SK-N-DZ (cell line): ENCODE data around the gene TBX6.

ENCODE experiments used
- DNase-seq: peaks from one replicate; pipeline ENCODE4 v3.0.0-alpha.2; 2015; ENCODE audit warnings: low spot score

TBX6 gene

DNA sequence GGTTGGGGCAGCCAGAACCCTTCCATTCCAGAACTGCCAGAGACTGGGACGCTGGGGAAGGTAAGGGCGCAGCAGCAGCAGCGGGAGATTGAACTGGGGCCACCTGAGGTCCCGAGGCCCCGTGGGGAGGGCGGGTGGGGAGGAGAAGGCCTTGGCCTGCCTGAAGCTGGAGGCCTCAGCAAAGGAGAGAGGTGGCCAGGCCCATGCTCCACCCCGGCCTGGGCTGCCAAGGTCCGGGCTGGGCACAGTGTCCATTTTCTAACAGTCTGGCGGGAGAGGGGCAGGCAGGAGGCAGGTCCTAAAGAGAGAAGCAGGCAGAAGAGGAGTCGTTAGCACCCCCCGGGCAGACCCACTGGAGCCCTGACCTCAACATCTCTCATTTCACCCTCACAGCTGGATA is 22.7 kb upstream of the TBX6 start:
- no peak for DNase-seq

DNA sequence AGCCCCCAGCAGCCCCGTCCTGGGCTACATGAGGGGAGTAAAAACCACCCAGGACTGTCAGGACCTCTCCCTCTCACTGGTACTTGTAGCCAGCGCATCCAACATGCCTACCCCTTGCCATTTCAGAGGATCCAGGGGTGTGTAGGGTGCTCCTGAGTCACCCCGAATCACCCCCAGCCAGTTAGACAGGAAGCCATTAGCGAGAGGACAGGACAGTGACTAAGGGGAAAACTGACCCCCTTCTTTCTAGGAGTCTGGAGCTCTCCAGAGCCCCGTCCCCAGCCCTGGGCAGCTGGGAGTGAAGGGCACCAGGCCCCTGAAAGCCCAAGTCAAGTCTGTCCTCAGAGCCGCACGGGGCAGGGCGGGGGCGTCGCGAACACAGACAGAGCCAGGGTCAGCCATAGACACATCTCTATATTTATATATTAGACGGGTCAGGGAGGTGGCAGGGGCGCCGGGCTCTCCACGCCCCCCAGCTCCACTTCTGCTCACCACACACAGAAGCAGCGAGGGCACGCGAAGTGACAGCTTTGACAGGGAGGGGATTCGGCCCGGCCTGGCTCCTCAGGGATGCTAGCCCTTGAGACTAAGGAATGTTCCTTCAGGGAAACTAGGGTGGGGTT is 22.1 kb upstream of the TBX6 start:
- no peak for DNase-seq

DNA sequence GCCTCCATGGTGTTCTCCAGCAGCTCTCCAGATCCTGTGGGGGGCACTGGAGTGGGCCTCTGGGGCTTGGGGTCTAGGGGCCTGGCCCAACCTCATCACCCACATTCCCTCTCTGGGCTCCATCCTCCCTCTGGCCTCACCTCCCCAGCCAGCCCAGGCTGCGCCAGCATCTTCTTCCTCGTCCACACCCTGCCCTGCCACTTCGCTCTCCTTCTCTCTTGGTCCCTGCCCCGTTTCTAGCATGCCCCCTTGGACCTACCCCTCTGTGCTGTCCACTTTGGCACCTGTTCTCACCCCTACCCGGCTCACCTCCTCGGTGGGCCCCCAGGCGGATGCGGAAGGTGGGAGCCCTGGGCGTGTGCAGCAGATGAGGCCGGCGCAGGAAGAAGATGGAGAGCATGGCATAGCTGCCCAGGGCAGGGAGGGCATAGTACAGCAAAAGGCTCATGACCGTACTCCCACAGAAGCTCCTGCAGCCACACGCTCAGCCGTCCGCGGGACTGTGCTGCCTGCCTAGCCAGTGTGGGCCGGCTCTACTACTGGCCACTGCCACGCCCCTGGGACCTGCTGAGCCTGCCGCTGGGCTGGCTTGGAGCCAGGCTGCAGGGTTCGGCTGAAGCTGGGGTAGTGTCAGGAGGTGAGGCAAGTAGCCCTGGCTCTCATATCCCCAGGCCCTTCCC is 21.4 kb upstream of the TBX6 start, which contains the start of gene GDPD3:
TSS of gene GDPD3 (minus strand) at position 507 of the 680 bp plus-strand sequence. CDS start at position 448, 59 bp downstream.
- DNase-seq, result no peak

DNA sequence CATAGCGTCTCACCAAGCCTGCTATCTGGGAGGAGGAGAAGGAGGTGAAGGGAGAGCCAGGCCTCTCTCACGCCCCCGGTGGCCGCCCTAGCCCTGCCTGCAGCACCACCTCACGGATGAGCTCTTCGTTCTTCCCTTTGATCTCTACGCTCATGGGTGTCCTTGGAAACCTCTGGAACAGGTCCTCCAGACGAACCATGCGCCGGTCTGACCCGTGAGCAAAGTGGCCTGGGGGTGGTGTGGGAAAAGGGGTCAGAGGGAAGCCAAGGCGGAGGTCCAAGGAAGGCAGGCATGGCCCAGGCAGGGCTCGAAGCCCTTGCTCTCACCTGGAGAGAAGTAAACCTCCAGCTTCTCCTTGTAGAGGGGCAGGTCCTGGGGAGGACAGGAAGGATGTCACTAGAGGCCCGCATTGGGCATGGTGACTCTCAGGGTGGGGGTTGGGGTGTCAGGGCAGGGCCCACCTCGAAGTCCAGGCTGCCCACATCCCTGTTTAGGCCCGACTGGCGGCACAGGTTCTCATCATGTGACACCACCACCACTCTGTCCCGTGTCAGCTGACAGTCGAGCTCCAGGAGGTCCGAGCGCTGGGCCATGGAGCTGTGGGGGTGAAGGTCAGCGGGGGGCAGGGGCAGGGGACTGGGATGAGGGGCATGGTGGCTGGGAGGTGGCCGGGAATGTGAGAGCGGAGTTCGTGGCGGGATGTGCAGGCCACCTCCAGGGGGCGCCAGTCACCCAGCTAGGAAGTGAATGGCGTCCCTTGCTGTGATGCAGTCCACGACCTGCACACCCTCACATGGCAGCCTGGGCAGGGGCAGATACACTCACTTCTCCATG is 20.7 kb upstream of the TBX6 start:
- DNase-seq, result no peak

DNA sequence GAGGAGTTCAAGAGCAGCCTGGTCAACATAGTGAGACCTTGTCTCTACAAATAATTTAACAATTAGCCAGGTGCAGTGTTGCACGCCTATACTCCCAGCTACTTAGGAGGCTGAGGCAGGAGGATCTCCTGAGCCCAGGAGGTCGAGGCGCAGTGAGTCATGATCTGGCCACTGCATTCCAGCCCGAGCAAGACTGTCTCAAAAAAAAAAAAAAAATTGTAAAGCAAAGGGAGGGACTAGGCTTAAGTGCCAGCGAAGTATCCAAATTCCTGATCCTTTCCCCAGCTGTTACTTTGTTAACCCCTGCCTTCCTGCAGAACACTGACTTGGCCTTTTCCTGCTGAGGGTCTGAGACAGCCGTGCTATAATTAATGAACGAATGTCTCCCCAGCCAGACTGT is 18.9 kb upstream of the TBX6 start:
- no peak for DNase-seq

DNA sequence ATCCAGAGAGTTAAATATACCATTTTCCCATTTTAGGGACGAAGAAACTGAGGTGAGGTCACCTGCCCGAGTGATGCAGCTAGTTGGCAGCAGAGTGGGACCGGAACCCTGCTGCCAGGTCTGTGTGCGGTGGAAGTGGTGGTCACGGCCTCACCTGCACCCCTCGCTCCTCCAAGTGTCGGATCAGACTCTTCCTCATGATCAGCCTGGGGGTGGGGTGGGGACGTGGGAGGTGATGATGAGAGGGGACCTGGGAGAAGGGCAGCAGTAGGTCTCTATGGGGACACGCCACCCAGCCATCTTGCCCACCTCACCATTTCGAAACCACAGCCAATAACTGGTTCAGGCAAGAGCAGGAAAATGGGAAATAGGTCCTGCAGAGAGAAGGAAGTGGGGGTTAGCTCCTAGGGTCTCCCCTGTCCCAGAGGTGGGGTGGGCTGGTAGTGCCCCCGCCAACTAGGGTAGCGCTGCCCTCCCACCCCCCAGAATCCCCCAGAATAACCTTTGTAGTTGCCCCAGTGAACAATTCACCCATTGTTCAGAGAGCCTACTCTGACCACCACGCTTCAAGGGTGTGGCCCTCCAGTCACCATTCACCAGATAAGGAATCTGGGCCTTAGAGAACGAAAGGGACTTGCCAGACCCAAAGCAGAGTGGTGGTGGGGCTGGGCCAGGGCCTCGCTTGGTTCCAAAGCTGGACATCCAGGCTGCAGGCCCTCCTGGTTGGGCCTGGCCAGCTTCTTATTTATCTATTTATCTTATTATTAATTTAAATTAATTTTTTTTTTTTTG is 16.5 kb upstream of the TBX6 start:
- no peak for DNase-seq

DNA sequence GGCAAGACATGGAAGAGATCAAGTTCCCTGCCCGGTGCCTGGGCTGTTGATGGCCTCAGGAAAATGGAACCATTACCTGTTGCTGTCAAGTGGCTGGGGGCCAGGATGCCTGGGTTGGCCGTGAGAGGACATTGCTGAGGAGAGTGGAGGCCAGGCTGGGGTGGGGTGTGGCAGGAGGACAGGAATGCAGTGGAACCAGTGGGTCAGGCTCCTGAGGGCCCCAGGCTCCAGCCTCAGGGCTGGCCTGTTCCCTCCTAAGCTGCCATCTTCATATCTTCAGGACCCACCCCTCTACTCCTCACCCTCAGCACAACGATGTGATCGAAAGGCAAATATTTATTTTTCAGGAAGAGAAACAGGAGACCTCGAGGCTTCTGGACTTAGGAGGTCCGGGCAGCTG is 12.8 kb upstream of the TBX6 start:
- DNase-seq, result no peak

DNA sequence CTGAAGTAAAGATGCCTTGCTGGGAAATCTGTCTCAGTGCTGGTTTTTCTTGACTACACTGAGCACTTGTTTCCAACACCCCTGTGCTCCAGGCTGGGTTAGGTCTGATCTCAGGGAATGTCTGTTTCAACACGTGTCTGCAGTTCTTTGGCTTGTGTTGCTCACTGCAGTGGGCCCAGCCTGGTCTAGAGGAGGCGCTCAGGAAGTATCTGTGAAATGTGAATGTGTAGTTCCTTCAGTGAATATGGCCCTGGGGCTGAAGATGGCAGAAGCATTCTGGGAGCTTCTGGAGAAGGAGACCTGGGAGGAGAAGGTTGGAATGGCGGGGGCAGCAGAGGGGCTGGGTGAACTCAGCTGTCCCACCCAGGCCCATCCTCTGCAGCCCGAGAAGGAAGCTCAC is 12.4 kb upstream of the TBX6 start:
- DNase-seq, result no peak

DNA sequence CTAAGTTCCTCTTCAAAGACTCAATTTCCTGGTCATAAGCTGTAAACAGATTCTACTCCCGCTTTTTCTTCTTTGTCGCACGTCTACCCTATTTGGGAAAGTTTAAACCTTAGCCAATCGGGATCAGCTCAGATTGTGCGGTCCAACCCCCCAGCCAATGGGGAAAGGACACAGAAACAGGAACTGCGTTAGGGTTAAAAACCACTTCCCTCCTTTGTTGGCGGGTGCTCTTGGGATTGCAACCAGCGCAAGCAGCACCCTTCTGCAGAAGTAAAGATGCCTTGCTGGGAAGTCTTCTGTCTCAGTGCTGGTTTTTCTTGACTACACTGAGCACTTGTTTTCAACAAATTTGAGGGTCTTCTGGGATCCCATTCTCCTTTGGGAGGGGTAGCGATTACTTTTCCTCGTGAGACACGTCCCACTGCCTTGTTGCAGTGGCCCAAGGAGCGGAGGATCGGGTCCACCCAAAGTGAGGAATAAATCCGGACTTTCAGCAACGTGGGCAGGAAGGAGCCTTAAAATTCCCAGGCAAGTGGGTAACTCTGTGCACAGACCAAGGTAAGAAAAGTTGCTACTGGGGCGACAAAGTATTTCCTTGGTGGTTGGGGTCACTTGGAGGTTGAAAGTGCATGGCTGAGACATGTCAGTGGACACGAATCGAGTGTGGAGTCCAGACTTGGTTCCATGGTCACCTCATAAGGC is 5.3 kb upstream of the TBX6 start:
- DNase-seq, result peak; percentile 37

DNA sequence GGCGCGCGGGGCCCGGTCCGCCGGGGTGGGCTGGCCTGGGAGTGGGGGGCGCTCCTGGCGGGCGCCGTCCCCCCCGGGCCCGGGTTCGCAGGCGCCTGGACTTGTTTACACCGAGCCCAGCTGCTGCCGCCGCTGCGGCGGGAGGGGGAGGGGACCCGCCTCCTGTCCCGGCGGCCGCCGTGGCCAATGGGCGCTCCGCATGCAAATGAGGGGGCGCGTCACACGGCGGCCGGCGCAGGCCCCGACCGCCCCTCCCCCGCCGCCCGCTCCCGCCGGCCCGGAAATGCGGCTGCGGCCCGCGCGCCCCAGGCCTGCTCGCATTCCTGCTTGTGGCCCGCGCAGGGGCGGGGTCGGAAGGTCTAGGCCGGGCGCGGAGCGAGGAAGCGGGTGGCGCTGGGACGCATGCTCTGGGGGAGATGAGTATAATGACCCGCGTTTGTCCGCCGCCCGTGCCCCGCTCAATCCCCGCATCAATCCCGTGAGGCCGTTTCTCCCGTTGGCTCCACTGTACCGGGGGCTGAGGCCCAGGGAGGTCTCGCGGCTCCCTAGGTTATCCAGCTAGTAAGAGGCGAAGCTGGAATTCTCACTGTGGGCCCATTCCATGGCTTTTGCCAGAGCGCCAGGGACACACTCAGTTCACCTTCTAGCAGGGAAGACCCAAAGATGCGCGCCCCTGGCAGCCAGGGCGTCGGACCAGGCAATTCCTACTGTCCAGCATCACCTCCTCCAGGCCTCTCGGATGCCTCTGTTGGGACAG is 4.6 kb upstream of the TBX6 start, which contains the start of gene YPEL3:
TSS of gene YPEL3 (minus strand) at position 109 of the 757 bp plus-strand sequence. CDS start 731 bp downstream, outside the sequence.
- peak; percentile 87 for DNase-seq

DNA sequence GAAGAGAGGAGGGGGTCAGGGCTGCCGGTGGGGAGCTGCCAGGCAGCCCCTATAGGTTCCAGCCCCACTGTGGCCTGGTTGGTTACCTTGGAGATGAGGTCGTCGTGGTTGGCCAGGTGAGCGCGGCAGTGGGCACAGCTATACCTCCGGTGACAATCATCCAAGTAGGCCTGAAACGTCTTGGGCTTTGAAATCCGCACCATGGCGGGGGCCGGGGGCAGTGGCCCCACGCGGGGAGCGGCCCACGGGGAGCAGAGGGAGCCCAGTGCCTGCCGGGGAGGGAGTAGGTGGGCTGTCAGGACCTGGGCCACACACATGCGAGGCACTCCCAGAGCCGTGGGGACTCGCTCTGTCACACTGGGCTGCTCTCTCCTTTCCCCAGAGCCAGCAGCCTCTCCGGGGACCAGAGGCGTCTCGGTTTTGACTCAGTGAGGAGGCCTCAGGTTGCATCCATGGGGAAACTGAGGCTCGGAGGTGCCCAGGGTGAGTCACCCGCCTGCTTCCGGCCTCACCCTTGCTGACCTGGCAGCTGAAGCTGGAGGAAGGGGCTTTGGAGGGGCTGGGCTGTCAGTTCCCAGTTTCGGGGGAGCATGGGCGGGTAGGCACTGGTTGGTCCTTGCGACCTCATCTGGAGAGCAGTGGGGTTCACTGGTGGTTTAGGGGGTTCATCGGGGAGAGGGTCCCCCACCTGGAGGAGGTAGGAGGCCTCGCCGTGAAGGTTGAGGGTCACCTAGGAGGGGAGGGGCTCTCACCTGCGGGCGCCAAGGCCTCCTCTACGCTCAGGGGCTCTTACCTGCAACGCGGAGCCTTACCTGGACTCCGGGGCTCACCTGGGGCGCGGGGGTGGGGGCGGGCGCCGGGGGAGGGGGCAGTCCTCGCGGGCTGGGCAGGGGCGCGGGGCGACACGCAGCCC is 3.7 kb upstream of the TBX6 start:
- no peak for DNase-seq

DNA sequence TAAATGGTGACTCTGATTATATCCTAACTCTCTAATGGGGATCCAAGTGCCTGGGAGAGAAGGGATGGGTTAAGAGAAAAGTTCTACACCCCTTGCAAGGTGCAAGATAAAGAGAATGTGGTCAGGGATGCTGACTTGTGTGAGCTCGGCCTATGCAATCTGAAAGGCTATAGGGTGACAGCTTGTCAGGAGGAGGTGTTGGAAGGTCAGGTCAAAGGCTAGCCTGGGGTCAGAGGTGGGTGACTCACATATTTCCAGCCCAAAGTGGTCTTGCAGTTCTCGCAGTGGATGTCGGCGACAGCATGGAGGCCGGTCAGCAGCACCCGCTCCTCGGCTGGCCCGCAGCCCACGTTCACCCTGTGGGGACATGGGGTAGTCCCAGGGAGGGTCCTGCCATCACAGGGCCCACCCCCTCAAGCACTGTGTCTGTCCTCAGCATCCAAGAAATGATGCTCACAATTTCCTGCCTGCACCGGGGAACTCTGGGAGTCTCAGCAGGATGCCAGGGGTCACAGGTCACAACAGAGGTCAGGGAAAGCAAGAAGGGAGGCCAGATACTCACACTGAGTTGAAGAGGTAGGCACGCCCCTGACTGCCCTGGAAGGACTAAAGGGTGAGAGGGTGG is 2.9 kb upstream of the TBX6 start:
- DNase-seq, result no peak

DNA sequence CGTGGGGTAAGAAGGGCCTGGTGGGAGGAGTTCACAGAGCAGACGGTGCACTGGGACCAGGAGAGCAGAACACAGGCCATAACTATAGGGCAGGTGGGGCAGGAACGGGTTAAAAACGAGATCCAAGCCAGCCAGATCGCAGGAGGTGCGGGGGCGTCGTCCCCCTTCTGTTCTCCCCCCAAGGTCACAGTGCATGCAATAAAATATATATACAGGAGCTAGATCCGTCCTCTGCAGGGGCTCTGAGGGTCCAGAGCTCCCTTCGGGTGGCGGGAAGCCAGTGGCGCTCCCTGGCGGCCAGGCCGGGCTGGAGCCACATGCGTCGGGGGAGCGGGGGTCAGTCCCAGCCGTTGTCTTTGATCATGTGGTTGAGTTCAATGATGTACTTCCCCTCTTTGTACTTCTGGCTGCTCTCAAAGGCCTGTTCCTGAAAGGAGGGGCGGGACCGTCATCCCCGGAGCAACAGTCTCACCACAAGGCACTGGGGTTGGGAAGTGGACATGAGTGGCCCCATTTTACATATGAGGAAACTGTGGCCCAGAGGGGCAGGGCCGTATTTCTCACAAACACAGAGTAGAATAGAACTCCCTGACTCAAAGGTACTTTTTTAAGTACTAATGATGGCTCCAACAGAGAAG is 768 bp upstream of the TBX6 start:
- peak; percentile 89 for DNase-seq

DNA sequence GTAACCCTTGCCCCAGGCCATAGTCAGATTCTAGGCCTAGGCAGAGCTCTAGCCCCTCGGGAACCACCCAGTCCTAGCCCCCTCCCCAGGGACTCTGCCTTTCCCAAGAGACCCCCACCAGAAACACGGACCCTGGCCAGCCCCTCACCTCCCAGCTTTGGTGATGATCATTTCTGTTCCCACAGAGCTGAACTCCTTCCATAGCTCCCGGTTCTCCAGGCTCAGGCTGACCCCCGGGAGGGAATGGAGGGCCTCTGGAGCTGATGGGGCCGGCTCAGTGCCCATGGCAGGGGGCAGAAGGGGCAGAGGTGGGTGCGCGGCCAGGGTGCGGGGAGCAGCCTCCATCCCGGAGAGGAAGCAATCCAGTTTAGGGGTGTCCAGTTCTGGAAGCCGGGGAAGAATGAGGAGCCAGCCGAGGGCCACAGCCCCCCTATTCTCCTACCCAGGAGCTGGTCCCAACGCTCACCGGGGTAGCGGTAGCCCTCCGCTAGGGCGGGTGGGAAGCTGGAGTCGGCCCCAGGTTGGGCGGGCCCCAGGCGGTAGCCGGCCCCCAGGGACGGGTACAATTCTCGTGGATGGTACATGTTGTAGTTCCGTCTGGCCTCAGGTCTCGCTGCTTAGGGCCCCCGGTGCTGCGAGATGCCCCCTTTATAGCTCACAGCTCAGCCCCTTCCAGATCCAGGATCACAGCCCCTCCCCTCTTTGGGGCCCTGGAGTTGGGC is 953 bp downstream of the TBX6 start:
- no peak for DNase-seq

DNA sequence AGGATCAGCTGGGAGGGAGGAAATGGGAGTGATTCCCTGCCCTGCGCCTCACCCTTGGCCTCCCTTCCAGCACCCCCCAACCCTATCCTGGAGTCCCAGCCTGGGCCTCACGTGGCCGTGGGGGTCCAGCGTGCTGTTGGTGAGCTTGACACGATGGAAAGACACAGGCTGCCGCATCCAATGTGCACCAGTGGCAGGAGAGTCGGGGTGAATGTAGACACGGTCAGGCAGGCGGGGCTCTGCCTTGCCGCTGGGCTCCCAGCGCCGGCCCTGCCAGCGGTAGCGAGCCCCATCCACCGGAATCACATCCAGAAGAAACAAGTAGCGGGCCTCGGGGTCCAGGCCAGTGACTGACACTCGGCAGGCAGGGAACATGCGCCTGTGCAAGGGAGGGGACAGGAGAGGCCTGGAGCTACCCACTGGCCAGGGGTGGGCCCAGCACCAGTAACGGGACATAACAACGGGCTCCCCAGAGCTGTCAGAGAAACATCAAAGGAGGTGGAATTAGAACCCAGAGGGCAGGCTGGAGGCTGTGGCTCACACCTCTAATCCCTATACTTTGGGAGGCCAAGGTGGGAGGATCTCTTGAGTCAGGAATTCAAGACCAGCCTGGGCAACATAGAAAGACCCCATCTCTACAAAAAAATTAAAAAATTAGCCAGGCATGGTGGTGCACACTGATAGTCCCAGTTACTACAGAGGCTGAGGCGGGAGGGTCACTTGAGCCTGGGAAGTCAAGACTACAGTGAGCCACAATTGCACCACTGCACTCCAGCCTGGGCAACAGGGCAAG is 2.7 kb downstream of the TBX6 start:
- no peak for DNase-seq

DNA sequence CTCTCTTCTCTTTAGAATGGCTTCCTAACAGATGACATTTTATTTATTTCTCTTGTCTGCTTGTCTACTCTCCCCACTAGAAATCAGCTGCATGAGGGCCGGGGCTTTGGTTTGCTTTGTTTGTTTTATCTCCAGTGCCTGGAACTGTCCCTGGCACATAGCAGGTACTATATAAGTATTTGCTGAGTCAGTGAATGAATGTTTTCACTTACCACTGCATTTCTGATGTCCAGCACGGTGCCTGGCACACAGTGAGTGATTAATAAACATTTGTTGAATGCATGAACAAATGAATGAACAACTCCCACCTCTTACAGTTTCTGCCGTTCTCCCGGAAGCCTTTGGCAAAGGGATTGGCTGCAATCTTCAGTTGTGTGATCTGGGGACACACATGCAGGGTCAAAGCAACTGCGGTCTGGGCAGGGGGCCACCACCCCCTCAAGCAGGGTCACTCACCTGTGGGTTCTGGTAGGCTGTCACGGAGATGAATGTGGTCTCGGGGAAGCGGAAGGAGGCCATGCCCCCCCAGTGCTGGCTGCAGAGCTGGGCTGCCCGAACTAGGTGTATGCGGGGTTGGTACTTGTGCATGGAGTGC is 3.4 kb downstream of the TBX6 start:
- DNase-seq, result no peak
